OCI-LY1 (cell line): Measurements from ENCODE around the gene RXFP1.

Source experiments
- H2AFZ ChIP-seq: fragments of 200-600 bp; sonication (generic), shearing (Covaris generic); 2 replicates; pipeline ENCODE4 v1.6.0; 2014; ENCODE audit warnings: antibody characterized with exemption, mild to moderate bottlenecking, low read length
- H3F3A ChIP-seq: fragments of 200-600 bp; sonication (generic), shearing (Covaris generic); 2 replicates; pipeline ENCODE4 v1.6.0; 2014; ENCODE audit warnings: mild to moderate bottlenecking, antibody characterized with exemption, low read length, moderate library complexity; ENCODE audit not compliant: insufficient read depth
- H3K27ac ChIP-seq: fragments of 200-600 bp; sonication (generic); 2 replicates; pipeline ENCODE4 v1.5.1; 2014; ENCODE audit warnings: low read length, mixed run types, mild to moderate bottlenecking, low read depth; ENCODE audit not compliant: poor library complexity, severe bottlenecking
- H3K27me3 ChIP-seq: fragments of 200-600 bp; sonication (generic); 2 replicates; pipeline ENCODE4 v1.6.0; 2014; ENCODE audit warnings: antibody characterized with exemption, mild to moderate bottlenecking, low read length, moderate library complexity; ENCODE audit not compliant: insufficient read depth
- H3K36me3 ChIP-seq: fragments of 200-600 bp; sonication (generic); 2 replicates; pipeline ENCODE4 v1.6.1; 2014; ENCODE audit warnings: mild to moderate bottlenecking, antibody characterized with exemption, low read length, moderate library complexity, mixed read lengths; ENCODE audit not compliant: insufficient read depth
- H3K4me1 ChIP-seq: fragments of 200-600 bp; sonication (generic); 2 replicates; pipeline ENCODE4 v1.5.1; 2014; ENCODE audit warnings: mild to moderate bottlenecking, low read length, moderate library complexity; ENCODE audit not compliant: insufficient read depth, severe bottlenecking
- H3K4me2 ChIP-seq: fragments of 200-600 bp; sonication (generic), shearing (Covaris generic); 2 replicates; pipeline ENCODE4 v1.6.1; 2014; ENCODE audit warnings: low read length
- H3K4me3 ChIP-seq: fragments of 200-600 bp; sonication (generic); 2 replicates; pipeline ENCODE4 v1.5.1; 2014; ENCODE audit warnings: low read length, low read depth, mild to moderate bottlenecking, mixed read lengths; ENCODE audit not compliant: poor library complexity, severe bottlenecking
- H3K79me2 ChIP-seq: fragments of 200-600 bp; shearing (Covaris generic); 2 replicates; pipeline ENCODE4 v1.6.1; 2016; ENCODE audit warnings: mixed run types, low read length, mixed read lengths; ENCODE audit not compliant: insufficient read depth
- H3K9ac ChIP-seq: fragments of 200-600 bp; sonication (generic), shearing (Covaris generic); 2 replicates; pipeline ENCODE4 v1.6.1; 2014; ENCODE audit warnings: mild to moderate bottlenecking, low read length, mixed read lengths
- H3K9me2 ChIP-seq: fragments of 200-600 bp; sonication (generic), shearing (Covaris generic); 2 replicates; pipeline ENCODE4 v1.6.1; 2014; ENCODE audit warnings: low read depth, mild to moderate bottlenecking, low read length, mixed read lengths
- H3K9me3 ChIP-seq: fragments of 200-600 bp; shearing (Covaris generic); 2 replicates; pipeline ENCODE4 v1.6.1; 2014; ENCODE audit warnings: low read length, mixed read lengths
- H4K20me1 ChIP-seq: fragments of 200-600 bp; sonication (generic), shearing (Covaris generic); 2 replicates; pipeline ENCODE4 v1.6.0; 2016; ENCODE audit warnings: mild to moderate bottlenecking, low read length; ENCODE audit not compliant: insufficient read depth
- CTCF ChIP-seq: fragments of 200-600 bp; sonication (generic), shearing (Covaris generic); IDR thresholded peaks from 2 replicates; pipeline ENCODE4 v1.5.1; 2017; ENCODE audit warnings: mild to moderate bottlenecking, antibody characterized with exemption, low read length, moderate library complexity, mixed read lengths
- EZH2 ChIP-seq: fragments of 200-600 bp; sonication (generic), shearing (Covaris generic); IDR thresholded peaks from 2 replicates; pipeline ENCODE4 v1.8.0; 2017; ENCODE audit warnings: borderline replicate concordance, mixed run types, mild to moderate bottlenecking, antibody characterized with exemption, low read length, moderate library complexity, mixed read lengths

The RXFP1 gene

GRCh38 chr4:158538911-158539310, 17.2 kb downstream of the RXFP1 start:
- Histone ChIP-seq H3K9ac (no peak overlapping the region), H3F3A (no peaks in the 10 kb centered on the region), H3K79me2 (no peaks in the 10 kb centered on the region), H3K27ac (no peak overlapping the region), H3K9me2 (no peaks in the 10 kb centered on the region), H3K4me2 (no peak overlapping the region), H2AFZ (no peak overlapping the region), H3K4me1 (no peaks in the 10 kb centered on the region), H3K9me3 (no peaks in the 10 kb centered on the region), H3K36me3 (no peaks in the 10 kb centered on the region), H4K20me1 (no peaks in the 10 kb centered on the region), H3K4me3 (no peak overlapping the region), H3K27me3 (no peaks in the 10 kb centered on the region)
- no peak for TF ChIP-seq EZH2
- TF ChIP-seq CTCF = no peak

GRCh38 chr4:158540125-158540907, 18.6 kb downstream of the RXFP1 start:
- no peak overlapping the region for H2AFZ ChIP-seq
- no peaks in the 10 kb centered on the region for H3K36me3 ChIP-seq
- H3K4me1 ChIP-seq = no peaks in the 10 kb centered on the region
- H3K79me2 ChIP-seq = no peaks in the 10 kb centered on the region
- H3K9me2 ChIP-seq = no peaks in the 10 kb centered on the region
- no peaks in the 10 kb centered on the region for H3F3A ChIP-seq
- H3K9ac ChIP-seq = no peak overlapping the region
- H3K27me3 ChIP-seq = no peaks in the 10 kb centered on the region
- H4K20me1 ChIP-seq = no peaks in the 10 kb centered on the region
- no peak overlapping the region for H3K4me2 ChIP-seq
- H3K4me3 ChIP-seq = no peak overlapping the region
- TF ChIP-seq EZH2 (no peak), CTCF (no peak)
- H3K9me3 ChIP-seq = no peaks in the 10 kb centered on the region
- H3K27ac ChIP-seq = no peak overlapping the region

- TF ChIP-seq CTCF (no peak), EZH2 (no peak)
- no peak overlapping the region for H3K27ac ChIP-seq
- no peak overlapping the region for H3K4me2 ChIP-seq
- H3K79me2 ChIP-seq = no peaks in the 10 kb centered on the region
- H2AFZ ChIP-seq = no peak overlapping the region
- H3K27me3 ChIP-seq = no peaks in the 10 kb centered on the region
- no peaks in the 10 kb centered on the region for H3K9me2 ChIP-seq
- no peaks in the 10 kb centered on the region for H3F3A ChIP-seq
- no peak overlapping the region for H3K4me3 ChIP-seq
- no peaks in the 10 kb centered on the region for H3K4me1 ChIP-seq
- no peaks in the 10 kb centered on the region for H4K20me1 ChIP-seq
- H3K9ac ChIP-seq = no peak overlapping the region
- H3K9me3 ChIP-seq = no peaks in the 10 kb centered on the region
- H3K36me3 ChIP-seq = no peaks in the 10 kb centered on the region
These were observed 19.8 kb downstream of the RXFP1 start for GRCh38 chr4:158541506-158541905.
